Activated CD4-positive, alpha-beta T cell treated with anti-CD3 and anti-CD28 coated beads, Interleukin-2, amount 10 ng/mL, durations not matched to agents 7 days and 5 days (primary cell): ENCODE results near the gene CA9. TPM values are rescaled to one million over a fixed set of nuclear protein-coding genes. Genes with fewer than 3 reads are reported as not detected.
"Not testable (repeated sequence)": the region's sequence is repeated elsewhere in the genome, so short reads cannot be mapped to it uniquely, and the experiment has no call there.

Experiments
- CTCF ChIA-PET: fragments of 350-600 bp; sonication (Branson Sonifier 250); formaldehyde crosslinking; loops from one replicate; lab custom pipeline; 2021; ENCODE audit warnings: antibody characterized with exemption; lab: Charles Lee
- POLR2A ChIA-PET: fragments of 350-600 bp; sonication (Branson Sonifier 250); formaldehyde crosslinking; loops from one replicate; lab custom pipeline; 2021; ENCODE audit warnings: antibody characterized with exemption; lab: Charles Lee
- DNase-seq: peaks from one replicate; pipeline ENCODE4 v3.0.0-alpha.2; 2020
- H3K27ac Mint-ChIP-seq: one replicate; pipeline ENCODE4 v1.8.0; 2021; ENCODE audit warnings: mild to moderate bottlenecking, moderate library complexity, mixed read lengths
- H3K27me3 Mint-ChIP-seq: one replicate; pipeline ENCODE4 v1.8.0; 2021; ENCODE audit warnings: mixed read lengths
- H3K36me3 Mint-ChIP-seq: one replicate; pipeline ENCODE4 v1.8.0; 2021; ENCODE audit warnings: low read depth, mixed read lengths
- H3K4me1 Mint-ChIP-seq: one replicate; pipeline ENCODE4 v1.8.0; 2021; ENCODE audit warnings: mixed read lengths
- H3K4me3 Mint-ChIP-seq: one replicate; pipeline ENCODE4 v1.8.0; 2021; ENCODE audit warnings: mild to moderate bottlenecking, moderate library complexity, mixed read lengths
- H3K9me3 Mint-ChIP-seq: one replicate; pipeline ENCODE4 v1.8.0; 2021; ENCODE audit warnings: mixed read lengths
- total RNA-seq, 2 experiments: library from RNA; stranded (reverse); gene quantifications; one replicate each; pipeline ENCODE4 v1.2.3, GENCODE V29; 2021

Gene CA9
- total RNA-seq = under 1 TPM in 1 of 2 experiments, not detected in 1; 0.40 TPM

GRCh38 chr9:35673132-35674024 is at the start of gene CA9:
TSS of gene CA9 (plus strand) at chr9:35673928. CDS start at chr9:35673960, 32 bp downstream.
- no peak for DNase-seq
- peaks cover 28% of the 10 kb centered on the region for H3K27me3 Mint-ChIP-seq
- ChIA-PET POLR2A (no interaction called here), CTCF (interaction anchor here (0.7 to 1.6 kb wide), 4 partner anchors 8 to 54 kb away, joined by 3 to 5 read pairs (median 3); partner anchors contain the start of gene ARHGEF39)
- H3K4me3 Mint-ChIP-seq = no peak within 1 kb of the TSS
- no peaks in the 10 kb centered on the region for H3K9me3 Mint-ChIP-seq
- H3K36me3 Mint-ChIP-seq = peaks cover 4% of the 10 kb centered on the region
- peaks cover 14% of the 10 kb centered on the region for H3K4me1 Mint-ChIP-seq
- H3K27ac Mint-ChIP-seq = no peak within 1 kb of the TSS

- POLR2A ChIA-PET = interaction anchor here (0.6 kb wide), 1 partner anchor 58 kb away, joined by 3 read pairs; no protein-coding TSS in a partner anchor
Measured at GRCh38 chr9:35627575-35627974, 46.2 kb upstream of the CA9 start.

DNA sequence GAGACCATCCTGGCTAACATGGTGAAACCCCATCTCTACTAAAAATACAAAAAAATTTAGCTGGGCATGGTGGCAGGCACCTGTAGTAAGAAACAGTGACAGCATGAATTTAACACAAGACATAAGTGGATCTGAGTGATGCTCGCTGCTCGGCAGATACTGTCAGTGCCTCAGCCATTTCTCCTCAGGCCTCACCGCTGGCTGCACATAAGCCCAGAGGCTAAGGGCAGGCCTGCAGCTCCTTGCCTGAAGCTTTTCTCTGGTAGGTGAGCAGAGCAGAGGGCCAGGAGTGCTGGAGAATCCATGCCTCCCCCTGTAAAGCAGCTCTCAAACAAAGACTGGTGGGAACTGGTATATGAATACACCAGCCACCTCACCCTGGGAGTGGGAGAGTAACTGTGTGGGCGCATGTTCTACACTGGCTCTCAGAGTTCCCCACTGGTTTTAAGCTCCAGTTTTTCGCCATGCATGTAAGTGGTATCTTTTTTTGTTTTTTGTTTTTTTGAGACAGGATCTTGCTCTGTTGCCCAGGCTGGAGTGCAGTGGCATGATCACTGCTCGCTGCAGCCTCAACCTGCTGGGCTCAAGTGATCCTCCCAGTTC is 45.2 kb upstream of the CA9 start:
- no peaks in the 10 kb centered on the region for H3K9me3 Mint-ChIP-seq
- H3K27me3 Mint-ChIP-seq = no peaks in the 10 kb centered on the region
- no peaks in the 10 kb centered on the region for H3K36me3 Mint-ChIP-seq
- H3K4me3 Mint-ChIP-seq = no peak overlapping the region
- ChIA-PET POLR2A (no interaction called here), CTCF (interaction anchor here (1.2 to 10.9 kb wide), 6 partner anchors 9 to 104 kb away, joined by 3 to 98 read pairs (median 8); partner anchors contain the start of genes CD72, CREB3, SIT1 and TLN1)
- no peaks in the 10 kb centered on the region for H3K4me1 Mint-ChIP-seq
- no peak for DNase-seq
- no peak overlapping the region for H3K27ac Mint-ChIP-seq

More at GRCh38 chr9:35627575-35627974, 46.2 kb upstream of the CA9 start:
- no peaks in the 10 kb centered on the region for H3K27me3 Mint-ChIP-seq
- H3K27ac Mint-ChIP-seq = no peak overlapping the region
- H3K4me3 Mint-ChIP-seq = no peak overlapping the region
- H3K36me3 Mint-ChIP-seq = no peaks in the 10 kb centered on the region
- H3K9me3 Mint-ChIP-seq = no peaks in the 10 kb centered on the region
- H3K4me1 Mint-ChIP-seq = no peaks in the 10 kb centered on the region
- CTCF ChIA-PET = interaction anchor here (1.8 to 10.9 kb wide), 4 partner anchors 13 to 22 kb away, joined by 5 to 98 read pairs (median 20); partner anchors contain the start of genes CD72 and SIT1
- DNase-seq = no peak

DNA sequence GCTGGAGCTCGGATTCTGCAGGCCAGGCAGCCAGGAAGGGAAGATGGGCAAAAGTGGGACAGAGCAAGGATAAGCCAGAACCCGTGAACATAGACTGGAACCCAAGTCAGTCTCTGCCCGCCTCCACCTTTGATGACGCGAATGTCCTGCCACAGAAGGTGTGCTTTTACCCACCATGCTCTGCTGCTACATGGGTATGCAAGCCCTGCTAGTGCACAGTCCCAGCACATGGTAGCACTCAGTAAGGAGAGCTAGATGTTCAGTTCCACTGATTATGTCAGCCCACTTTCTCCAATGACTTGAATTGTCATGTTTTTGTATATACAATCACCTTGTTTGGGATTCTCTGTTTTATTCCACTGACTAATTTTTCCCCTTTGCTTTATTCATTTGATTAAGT is 44.1 kb upstream of the CA9 start:
- no peak for DNase-seq
- Mint-ChIP-seq H3K4me1 (no peaks in the 10 kb centered on the region), H3K4me3 (no peak overlapping the region), H3K27me3 (no peaks in the 10 kb centered on the region), H3K27ac (no peak overlapping the region), H3K9me3 (no peaks in the 10 kb centered on the region), H3K36me3 (no peaks in the 10 kb centered on the region)
- CTCF ChIA-PET = interaction anchor here (0.6 to 10.9 kb wide), 7 partner anchors 9 to 103 kb away, joined by 3 to 98 read pairs (median 5); partner anchors contain the start of genes CD72, CREB3, SIT1 and TLN1
- POLR2A ChIA-PET = no interaction called here

DNA sequence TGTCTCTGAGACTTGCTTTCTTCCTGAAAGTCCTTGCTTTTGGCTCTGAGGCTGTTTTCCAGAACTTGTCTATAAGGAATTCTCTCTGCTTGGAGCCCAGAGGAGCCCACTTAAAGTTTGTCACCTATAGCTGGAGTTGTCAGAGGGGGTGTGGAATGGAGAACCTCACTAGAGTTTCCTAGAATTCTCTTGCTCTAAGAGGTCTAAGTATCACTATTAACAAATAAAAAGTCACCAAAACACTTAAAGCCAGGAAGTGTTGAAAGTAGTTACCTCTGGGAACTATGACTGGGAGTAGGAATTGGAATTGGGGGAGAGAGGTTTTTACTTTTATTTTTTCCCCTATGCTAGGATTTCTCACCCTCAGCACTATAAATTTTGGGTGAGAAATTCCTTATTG is 38.0 kb upstream of the CA9 start:
- Mint-ChIP-seq H3K27me3 (no peaks in the 10 kb centered on the region), H3K4me1 (peaks cover 41% of the 10 kb centered on the region), H3K9me3 (peaks cover 5% of the 10 kb centered on the region), H3K4me3 (no peak overlapping the region), H3K27ac (no peak overlapping the region), H3K36me3 (peaks cover 20% of the 10 kb centered on the region)
- POLR2A ChIA-PET = no interaction called here
- CTCF ChIA-PET = interaction anchor here (0.8 to 2.4 kb wide), 5 partner anchors 12 to 24 kb away, joined by 3 to 5 read pairs (median 4); partner anchors contain the start of genes CCDC107 and RMRP
- no peak for DNase-seq

DNA sequence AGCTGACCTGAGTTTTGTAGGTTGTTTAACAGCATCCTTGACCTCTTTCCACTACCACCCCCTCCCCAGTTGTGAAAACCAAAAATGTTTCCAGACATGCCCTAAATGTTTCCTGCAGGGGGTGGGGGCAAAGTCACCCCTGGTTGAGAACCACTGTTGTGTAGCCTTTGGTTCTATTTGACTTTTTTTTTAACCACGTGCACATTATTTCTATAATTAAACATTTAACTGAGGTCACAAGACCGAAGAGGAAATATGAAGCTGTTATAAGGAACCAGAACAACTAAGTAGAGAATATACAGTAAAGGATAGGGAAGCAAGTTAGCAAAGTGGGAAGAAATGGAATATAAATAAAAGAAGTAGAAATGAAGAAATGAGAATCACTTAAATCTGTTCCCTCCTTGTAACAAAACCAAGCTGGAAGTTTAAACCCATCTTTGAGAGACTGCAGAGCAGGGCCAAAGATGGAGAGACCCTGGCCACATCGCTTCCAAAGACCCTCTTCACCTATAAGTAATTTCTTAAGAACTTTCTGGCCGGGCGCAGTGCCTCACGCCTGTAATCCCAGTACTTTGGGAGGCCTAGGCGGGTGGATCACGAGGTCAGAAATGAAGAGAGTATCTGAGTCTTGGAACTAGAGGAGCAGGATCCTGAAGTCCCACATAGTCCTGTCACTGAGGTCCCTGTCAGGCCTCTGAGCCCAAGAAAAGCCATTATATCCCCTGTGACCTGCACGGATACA is 37.4 kb upstream of the CA9 start:
- Mint-ChIP-seq H3K27ac (no peak overlapping the region), H3K9me3 (peaks cover 9% of the 10 kb centered on the region), H3K4me3 (no peak overlapping the region), H3K27me3 (no peaks in the 10 kb centered on the region), H3K36me3 (peaks cover 26% of the 10 kb centered on the region), H3K4me1 (peaks cover 47% of the 10 kb centered on the region)
- DNase-seq = no peak
- POLR2A ChIA-PET = no interaction called here
- CTCF ChIA-PET = interaction anchor here (0.8 to 2.4 kb wide), 4 partner anchors 11 to 24 kb away, joined by 3 to 5 read pairs (median 4); partner anchors contain the start of genes CCDC107 and RMRP

DNA sequence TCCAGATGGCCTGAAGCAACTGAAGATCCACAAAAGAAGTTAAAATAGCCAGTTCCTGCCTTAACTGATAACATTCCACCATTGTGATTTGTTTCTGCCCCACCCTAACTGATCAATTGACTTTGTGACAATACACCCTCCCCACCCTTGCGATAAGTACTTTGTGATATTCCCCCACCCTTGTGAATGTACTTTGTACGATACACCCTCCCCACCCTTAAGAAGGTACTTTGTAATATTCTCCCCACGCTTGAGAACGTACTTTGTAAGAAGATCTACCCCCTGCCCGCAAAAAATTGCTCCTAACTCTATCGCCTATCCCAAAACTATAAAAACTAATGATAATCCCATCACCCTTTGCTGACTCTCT is 36.9 kb upstream of the CA9 start:
- peaks cover 51% of the 10 kb centered on the region for H3K4me1 Mint-ChIP-seq
- CTCF ChIA-PET = interaction anchor here (0.8 to 1.6 kb wide), 2 partner anchors 10 to 18 kb away, joined by 3 to 4 read pairs; no protein-coding TSS in a partner anchor
- POLR2A ChIA-PET, H3K27me3 Mint-ChIP-seq, DNase-seq, H3K27ac Mint-ChIP-seq, H3K4me3 Mint-ChIP-seq: not testable (repeated sequence)
- H3K9me3 Mint-ChIP-seq = peaks cover 12% of the 10 kb centered on the region
- peaks cover 31% of the 10 kb centered on the region for H3K36me3 Mint-ChIP-seq

- CTCF ChIA-PET, POLR2A ChIA-PET, H3K27me3 Mint-ChIP-seq, H3K4me3 Mint-ChIP-seq, DNase-seq, H3K27ac Mint-ChIP-seq: not testable (repeated sequence)
- peaks cover 51% of the 10 kb centered on the region for H3K4me1 Mint-ChIP-seq
- peaks cover 31% of the 10 kb centered on the region for H3K36me3 Mint-ChIP-seq
- H3K9me3 Mint-ChIP-seq = peaks cover 12% of the 10 kb centered on the region
Measured at GRCh38 chr9:35637427-35637955, 36.2 kb upstream of the CA9 start.

- POLR2A ChIA-PET, H3K27me3 Mint-ChIP-seq, H3K4me3 Mint-ChIP-seq: not testable (repeated sequence)
- CTCF ChIA-PET = interaction anchor here (0.6 to 2.6 kb wide), 6 partner anchors 8 to 58 kb away, joined by 3 to 9 read pairs (median 6); no protein-coding TSS in a partner anchor
- H3K9me3 Mint-ChIP-seq = peaks cover 12% of the 10 kb centered on the region
- peak; percentile 47 for DNase-seq
- H3K27ac Mint-ChIP-seq = peak overlapping the region; percentile 88
- peaks cover 40% of the 10 kb centered on the region for H3K36me3 Mint-ChIP-seq
- H3K4me1 Mint-ChIP-seq = peaks cover 57% of the 10 kb centered on the region
Measured at GRCh38 chr9:35638751-35639150, 35.0 kb upstream of the CA9 start.

DNA sequence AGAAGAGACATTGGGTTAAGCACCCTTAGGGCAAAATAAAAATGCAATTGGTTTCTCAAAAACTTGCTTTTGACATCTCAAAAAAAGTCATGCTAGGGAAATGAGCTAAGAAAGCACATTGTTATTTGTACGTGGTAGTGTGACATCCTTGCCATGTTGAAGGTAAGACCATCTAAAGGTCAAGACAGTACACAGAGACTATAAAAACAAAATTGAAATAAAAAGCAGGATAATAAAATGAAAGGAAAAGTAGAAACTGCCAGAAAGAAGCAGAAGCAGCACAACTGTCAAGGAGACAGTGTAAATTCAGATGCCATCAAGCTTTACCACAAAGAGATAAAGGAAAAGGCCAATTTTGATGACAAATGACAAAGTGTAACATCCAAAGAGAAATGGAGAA is 34.5 kb upstream of the CA9 start:
- DNase-seq, POLR2A ChIA-PET, H3K27me3 Mint-ChIP-seq: not testable (repeated sequence)
- H3K36me3 Mint-ChIP-seq = peaks cover 40% of the 10 kb centered on the region
- H3K4me1 Mint-ChIP-seq = peaks cover 57% of the 10 kb centered on the region
- H3K27ac Mint-ChIP-seq = peak overlapping the region; percentile 87
- H3K9me3 Mint-ChIP-seq = peaks cover 12% of the 10 kb centered on the region
- CTCF ChIA-PET = interaction anchor here (0.7 to 2.6 kb wide), 6 partner anchors 9 to 92 kb away, joined by 3 to 9 read pairs (median 4); partner anchors contain the start of gene TLN1
- peak overlapping the region; percentile 41 for H3K4me3 Mint-ChIP-seq

DNA sequence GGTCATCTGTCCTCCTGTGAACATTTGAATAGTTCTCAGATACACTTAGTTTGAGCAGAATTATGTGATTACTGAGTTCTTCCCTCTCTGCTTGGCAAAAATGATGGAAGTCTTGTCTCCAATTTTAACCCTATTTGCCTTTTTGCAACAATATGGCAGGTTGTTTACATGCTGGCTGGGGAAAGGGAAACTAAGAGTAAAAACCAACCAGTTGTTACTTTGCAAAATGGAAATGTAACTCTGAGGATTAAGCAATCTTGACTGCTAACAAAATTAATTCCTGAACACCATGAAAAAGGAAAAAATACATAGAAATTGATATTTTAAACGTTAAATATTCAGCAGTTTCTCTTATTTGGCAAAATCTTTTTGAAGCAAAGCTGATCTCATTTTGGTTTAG is 34.1 kb upstream of the CA9 start:
- H3K27ac Mint-ChIP-seq = peak overlapping the region; percentile 87
- peaks cover 44% of the 10 kb centered on the region for H3K36me3 Mint-ChIP-seq
- DNase-seq = no peak
- CTCF ChIA-PET = interaction anchor here (0.7 to 2.6 kb wide), 6 partner anchors 9 to 92 kb away, joined by 3 to 9 read pairs (median 4); partner anchors contain the start of gene TLN1
- H3K27me3 Mint-ChIP-seq = no peaks in the 10 kb centered on the region
- H3K4me3 Mint-ChIP-seq = peak overlapping the region; percentile 41
- POLR2A ChIA-PET = no interaction called here
- H3K9me3 Mint-ChIP-seq = peaks cover 12% of the 10 kb centered on the region
- H3K4me1 Mint-ChIP-seq = peaks cover 61% of the 10 kb centered on the region
